HG03066 (cell line): Measurements from ENCODE around the gene ABCB8.
"Not testable (repeated sequence)": the region's sequence is repeated elsewhere in the genome, so short reads cannot be mapped to it uniquely, and the experiment has no call there.

ENCODE experiments used
- ATAC-seq: cut with Tn5 transposase; IDR thresholded peaks from one replicate; pipeline ENCODE4 v1.9.1; 2021; ENCODE audit warnings: low read depth; ENCODE audit not compliant: unreplicated experiment

The ABCB8 gene

DNA sequence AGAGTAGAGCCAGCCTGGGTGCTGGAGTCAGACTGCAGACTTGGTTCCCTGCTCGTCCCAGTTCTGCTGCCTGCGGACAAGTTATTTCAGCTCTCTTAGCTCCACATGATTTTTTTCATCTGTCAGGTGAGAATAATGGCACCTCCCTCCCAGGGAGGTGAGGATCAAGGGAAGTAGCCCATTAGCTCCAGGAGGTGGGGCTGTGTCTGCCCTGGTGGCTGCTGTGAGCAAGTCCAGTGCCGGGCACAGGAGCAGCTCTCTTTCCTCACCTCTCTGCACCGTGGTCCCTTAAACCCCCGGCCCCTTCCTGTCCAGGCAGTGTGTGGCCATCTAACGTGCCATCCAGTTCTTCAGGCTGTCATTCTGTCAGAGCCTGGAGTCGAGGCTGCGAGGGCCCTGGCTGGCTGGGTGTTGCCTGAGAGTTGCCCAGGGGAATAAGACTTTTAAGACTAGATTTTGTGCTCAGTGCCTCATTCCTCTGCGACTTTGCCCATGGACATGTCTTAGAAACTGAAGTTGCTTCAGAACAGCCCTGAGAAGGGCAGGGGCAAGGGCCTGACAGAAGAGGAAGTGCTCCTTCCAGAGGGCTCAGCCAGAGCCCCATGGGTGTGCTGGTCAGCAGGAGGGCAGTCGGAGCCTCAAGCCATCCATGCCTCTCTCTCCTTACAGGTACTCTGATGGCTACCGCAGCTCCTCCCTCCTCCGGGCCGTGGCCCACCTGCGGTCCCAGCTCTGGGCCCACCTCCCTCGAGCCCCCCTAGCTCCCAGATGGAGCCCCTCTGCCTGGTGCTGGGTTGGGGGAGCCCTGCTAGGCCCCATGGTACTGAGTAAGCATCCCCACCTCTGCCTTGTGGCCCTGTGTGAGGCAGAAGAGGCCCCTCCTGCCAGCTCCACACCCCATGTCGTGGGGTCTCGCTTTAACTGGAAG, 5.0 kb downstream of the ABCB8 start:
- no peak for ATAC-seq

DNA sequence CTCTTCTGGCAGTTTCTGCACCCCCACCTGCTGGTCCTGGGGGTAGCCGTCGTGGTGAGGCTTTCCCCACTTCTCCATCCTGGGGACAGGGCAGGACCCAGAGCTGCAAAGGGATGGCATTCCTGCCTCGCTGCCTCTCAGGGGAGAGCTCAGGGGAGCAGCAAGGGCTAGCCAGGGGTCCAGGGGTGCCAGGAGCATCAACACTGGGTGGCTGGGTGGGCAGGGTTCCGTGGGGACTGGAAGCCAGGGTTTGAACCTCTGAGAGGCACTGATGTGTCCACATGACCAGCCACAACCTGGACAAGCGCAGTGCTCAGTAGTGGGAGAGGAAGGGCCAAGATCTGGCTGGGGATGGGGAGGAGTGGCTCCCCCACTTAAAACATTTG, 5.6 kb downstream of the ABCB8 start:
- ATAC-seq = no peak

DNA sequence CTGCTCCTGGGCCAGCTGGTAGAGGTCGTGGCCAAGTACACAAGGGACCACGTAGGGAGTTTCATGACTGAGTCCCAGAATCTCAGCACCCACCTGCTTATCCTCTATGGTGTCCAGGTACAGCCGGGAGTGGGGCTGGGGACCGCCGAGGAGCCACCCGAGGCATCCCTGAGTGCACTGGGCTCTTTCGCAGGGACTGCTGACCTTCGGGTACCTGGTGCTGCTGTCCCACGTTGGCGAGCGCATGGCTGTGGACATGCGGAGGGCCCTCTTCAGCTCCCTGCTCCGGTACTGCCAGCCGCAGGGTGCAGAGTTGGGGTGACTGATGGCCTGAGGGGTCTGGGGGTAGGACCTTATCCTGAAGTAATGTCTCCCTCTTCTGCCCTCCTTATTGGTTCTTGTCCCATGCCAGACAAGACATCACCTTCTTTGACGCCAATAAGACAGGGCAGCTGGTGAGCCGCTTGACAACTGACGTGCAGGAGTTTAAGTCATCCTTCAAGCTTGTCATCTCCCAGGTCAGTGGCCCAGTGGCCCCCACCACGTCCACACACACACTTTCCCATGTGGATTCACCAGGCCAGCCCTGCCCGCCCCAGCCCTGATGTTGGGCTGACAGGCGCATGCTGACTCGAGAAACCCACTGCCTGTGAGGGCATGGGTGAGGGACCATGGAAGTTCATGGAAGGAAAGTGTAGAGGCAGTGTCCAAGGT, 6.2 kb downstream of the ABCB8 start:
- no peak for ATAC-seq

DNA sequence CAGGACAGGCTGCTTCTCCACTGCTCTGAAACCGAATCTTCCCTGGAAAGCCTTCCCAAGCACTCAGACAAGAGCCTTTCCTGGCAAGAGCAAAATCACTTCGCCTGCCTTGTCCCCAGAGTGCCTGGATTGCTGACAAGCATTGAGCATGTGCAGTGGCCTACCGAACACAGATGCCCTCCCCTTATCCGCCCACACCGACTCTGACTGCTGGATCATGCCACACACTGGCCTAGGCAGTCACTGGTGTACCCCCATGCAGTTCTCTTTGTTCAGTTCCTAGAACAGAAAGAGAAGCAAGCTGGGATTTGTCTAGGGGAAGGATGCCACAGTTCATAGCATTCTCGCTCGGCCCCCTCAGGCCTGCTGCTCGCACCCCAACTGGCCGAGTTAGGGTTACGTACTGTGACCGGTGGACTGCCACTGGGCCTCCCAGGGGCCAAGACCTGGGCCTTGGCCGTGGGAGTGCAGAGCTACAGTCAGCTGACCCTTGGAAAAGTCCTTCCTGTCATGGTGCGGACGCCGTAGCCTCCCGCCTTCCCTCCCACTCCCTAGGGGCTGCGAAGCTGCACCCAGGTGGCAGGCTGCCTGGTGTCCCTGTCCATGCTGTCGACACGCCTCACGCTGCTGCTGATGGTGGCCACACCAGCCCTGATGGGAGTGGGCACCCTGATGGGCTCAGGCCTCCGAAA, 6.9 kb downstream of the ABCB8 start:
- no peak for ATAC-seq

DNA sequence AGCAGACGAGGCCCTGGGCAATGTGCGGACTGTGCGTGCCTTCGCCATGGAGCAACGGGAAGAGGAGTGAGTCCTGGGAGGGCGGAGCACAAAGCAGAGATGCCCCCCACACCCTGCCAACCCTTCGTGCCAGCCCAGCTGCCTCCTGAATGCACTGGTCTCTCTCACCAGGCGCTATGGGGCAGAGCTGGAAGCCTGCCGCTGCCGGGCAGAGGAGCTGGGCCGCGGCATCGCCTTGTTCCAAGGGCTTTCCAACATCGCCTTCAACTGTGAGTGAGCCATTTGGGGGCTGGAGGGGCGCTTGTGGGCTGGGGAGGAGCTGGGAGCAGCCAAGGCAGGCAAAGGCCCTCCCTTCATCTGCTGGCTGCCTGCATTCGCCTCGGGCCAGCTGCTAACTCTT, 7.7 kb downstream of the ABCB8 start:
- ATAC-seq = no peak

DNA sequence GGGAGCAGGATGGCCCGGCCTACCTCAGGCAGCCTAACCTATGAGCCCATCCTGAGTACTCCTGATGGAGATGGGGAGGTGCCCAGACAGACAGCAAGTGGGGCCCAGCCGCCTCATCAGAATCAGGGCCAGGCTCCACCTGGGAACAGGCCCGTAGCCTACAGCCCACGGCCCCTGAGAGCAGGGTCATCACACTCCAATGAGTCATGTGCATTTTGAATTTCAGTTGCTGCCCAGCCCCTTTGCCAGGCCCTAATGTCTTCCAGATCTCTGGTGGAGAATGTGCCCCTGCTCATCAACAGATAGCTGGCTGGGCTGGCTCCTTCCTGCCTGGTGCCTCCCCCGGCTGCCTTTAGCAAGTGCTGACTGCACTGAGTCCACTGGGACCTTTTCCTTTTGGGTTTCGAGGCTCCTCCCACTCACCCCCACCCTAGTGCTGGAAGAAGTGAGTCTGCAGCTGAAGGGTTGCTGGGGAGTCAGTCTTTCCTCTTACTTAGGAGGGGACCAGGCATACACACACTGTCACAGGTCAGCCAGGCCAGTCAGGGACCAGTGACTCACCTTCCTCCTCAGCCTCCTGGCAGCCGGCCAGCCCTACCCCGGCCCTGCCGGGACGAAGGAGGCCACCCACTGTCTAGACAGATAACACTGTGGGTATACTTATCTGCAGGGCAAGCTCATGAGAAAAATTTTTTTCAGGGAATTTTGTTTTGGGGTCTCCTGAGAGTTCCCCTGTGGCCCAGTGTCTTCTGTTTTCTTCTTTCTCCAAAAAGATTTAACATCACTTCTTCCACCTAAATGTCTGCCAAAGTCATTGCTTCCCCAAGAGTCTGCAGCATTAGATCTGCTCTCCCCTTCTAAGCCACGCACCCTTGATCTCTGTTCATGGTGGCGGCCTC, 10.9 kb downstream of the ABCB8 start:
- ATAC-seq = peak; percentile 52

DNA sequence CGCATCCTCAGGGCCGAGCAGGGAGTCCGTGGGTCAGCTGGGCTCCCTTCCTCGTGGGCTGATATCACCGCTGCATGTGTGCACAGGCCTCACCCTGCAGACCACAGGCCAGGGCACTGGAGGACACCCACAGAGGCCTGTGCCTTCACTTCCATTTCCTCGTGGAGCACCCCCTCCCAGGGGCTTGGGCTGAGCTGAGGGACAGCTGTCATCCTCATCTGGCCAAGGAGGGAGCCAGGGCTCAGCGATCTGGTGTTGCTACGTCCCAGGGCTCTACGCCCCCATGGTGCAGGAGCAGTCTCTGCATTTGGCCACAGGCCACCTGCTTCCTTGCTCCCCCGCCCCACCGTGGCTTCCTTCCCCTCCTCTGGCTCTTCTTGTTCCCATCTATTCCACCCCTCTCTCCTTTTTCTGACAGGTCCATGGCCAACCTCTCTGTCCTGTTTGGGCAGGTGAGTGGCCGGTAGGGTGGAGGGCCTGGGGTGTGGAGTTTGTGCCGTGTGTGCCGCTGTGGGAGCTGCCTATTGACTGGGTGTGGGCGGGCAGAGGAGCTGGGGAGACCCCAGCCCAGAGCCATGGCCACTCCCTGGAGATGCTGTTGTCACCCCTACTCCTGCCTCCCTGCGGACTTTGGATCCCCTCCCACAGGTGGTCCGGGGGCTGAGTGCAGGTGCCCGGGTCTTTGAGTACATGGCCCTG, 11.7 kb downstream of the ABCB8 start:
- no peak for ATAC-seq

DNA sequence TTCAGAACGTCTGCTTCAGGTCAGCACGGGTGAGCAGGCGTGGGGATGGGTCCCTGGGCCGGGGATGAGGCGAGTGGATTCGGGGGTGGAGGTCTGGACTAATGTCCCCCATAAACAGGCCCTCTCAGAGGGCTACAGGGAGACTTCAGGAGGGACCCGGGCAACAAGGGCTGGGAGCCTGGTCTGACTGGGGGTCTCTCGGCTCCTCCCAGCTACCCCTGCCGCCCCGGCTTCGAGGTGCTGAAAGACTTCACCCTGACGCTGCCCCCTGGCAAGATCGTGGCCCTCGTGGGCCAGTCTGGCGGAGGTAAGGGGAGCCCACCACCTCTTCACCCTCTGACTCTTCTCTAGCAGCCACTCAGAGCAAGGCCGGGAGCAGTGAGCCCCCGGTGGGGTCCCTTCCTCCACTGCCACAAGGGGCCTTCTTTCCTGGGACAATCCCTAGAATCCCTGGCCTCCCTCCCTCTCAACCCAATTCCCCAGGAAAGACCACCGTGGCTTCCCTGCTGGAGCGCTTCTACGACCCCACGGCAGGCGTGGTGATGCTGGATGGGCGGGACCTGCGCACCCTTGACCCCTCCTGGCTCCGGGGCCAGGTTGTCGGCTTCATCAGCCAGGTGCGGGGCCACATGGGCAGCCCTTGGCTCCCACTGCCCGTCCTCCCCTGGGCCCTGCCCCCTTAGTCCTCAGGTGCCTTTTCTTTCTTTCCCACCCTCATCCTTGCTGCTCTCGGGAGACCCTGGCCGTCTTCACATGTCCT, 12.5 kb downstream of the ABCB8 start:
- ATAC-seq = no peak

DNA sequence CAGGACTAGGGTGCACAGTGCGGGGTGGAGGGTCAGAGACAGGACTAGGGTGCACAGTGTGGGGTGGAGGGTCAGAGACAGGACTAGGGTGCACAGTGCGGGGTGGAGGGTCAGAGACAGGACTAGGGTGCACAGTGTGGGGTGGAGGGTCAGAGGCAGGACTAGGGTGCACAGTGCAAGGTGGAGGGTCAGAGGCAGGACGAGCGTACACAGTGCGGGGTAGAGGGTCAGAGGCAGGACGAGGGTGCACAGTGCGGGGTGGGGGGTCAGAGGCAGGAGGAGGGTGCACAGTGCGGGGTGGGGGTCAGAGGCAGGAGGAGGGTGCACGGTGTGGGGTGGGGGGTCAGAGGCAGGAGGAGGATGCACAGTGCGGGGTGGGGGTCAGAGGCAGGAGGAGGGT, 15.2 kb downstream of the ABCB8 start:
- not testable (repeated sequence) for ATAC-seq

DNA sequence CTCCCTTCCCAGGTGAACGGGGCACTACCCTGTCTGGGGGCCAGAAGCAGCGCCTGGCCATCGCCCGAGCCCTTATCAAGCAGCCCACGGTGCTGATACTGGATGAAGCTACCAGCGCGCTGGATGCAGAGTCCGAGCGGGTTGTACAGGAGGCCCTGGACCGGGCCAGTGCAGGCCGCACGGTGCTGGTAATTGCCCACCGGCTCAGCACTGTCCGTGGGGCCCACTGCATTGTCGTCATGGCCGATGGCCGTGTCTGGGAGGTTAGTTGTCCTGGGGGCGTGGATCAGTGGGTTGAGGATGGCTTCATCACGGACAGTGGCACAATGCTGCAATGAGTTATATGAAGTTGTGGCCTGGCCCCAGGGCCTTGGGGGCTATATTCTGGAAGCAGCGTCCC, 15.7 kb downstream of the ABCB8 start:
- ATAC-seq = no peak

DNA sequence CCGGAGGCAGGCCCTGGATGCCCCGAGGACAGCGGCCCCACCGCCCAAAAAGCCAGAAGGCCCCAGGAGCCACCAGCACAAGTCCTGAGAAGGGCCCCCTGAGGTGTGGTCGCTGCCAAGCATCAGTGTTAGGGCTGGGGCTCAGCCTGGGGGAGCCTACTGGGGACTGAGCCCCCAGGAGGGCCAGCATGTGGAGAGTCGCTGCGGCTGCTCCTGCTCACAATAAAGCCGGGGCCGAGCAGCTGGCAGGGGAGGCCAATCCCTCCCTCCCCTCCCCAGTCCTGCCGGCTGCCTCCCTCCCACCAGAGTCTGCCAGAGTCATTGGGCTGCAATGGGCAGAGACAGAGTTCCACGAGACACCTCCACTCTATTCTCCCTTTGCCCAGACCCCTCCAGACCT, 17.0 kb downstream of the ABCB8 start:
- ATAC-seq = no peak

DNA sequence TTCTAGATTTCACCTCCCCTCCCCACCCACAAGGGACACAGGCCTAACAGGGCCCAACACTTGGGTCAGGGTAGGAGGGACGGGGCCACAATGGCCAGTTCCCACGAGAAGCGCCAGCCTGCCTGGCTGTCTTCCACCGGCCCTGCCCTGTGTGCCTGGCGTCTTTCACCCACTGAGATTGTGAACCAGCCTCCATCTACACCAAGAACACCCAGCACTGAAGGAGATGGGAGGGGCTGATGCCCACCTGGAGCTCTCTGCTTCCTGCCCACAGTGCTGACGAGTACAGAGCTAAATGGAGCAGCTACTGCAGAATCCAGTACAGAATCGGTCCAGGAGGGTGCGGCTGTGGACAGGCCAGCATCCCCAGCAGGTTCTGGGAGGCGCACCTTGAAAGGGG, 17.7 kb downstream of the ABCB8 start:
- no peak for ATAC-seq

DNA sequence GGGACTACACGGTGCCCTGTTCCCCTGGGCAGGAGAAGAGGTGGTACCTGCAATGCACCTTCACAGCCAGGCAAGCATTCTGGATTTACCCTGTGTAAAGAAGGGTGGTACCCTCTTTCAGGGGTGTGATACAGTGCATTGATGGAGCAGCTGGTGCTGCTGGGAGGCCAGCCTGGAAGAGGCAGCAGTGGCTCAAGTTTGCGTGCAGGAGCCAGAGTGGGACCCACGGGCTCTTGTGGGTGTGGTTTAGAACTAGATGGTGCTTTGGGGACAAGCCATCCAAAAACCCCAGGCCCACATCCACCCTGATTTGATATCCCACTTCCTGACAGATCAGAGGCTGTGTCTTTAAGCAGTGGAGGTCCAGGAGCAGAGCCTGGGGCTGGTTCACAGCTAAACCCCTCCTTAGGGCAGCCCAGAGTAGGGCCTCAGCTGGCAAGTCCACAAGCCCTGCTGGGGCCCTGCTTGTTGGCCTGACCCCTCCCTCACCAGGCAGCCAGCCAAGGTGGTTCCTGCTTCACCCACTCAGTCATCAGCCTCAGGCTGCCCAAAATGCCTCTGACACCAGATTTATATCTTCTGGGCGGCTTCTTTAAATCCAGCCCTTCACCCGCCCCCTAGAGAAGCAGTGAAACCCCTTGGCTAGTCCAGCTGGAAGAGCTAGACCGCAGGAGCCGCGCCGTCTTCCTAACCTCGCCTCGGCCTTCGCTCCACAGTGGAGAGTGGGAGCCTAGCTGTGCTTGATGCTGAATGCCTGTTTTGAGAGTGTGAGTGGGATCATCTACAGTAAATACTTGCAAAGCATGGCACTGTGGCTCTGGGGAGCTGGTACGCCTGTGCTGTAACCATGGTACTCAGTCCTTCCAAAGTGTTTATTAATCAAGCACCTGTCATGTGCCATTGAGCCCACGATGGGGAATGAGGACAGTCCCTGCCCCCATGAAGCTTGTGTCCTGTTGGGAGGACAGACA, 18.6 kb downstream of the ABCB8 start:
- ATAC-seq = no peak

DNA sequence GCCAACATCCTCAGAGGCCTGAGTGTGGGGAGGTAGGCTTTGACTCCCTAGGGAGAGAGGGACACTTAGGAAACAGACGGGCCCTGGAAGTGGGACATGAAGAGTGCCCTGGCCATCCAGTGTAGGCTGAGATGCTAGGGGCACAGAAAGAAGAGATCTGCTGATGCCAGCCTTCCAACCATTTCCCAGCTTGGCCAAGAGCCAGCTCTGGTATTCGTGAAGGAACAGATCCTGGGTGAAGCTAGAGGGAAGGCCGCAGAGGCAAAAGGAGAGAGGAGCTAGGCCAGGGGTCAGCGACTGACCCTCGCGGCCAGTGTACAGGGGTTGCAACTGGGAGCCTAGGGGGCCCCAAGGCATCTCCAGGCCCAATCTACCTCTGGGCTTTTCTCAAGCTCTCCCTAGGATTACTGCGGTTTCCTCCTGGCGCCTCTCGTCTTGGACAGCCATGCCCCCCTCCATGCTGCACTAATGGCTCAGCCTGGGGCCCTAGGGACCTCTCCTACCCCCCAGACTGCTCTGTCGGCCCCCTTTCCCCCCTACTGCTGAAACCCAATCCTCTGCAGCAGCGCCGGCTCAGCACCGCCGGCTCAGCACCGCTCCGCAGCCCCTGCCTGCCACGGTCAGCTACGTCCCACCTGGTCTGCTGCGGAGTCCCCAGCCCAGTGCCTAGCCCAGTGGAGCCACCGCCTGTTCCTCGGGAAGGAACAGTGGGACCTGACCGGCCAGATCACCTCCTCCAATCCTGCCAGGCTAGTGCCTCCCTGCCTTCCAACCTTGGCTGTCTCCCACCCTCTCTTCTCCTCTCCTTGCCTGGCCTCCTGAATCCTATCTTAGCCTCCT, 19.9 kb downstream of the ABCB8 start, which contains the start of gene ASIC3:
Gene ASIC3 (plus strand): TSS at position 556 of the 840 bp plus-strand sequence. CDS start 355 bp downstream, outside the sequence.
- ATAC-seq = no peak

DNA sequence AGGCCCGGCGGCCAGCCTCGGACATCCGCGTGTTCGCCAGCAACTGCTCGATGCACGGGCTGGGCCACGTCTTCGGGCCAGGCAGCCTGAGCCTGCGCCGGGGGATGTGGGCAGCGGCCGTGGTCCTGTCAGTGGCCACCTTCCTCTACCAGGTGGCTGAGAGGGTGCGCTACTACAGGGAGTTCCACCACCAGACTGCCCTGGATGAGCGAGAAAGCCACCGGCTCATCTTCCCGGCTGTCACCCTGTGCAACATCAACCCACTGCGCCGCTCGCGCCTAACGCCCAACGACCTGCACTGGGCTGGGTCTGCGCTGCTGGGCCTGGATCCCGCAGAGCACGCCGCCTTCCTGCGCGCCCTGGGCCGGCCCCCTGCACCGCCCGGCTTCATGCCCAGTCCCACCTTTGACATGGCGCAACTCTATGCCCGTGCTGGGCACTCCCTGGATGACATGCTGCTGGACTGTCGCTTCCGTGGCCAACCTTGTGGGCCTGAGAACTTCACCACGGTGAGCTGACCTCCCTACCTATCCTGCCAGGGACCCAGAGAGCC, 20.7 kb downstream of the ABCB8 start:
- no peak for ATAC-seq

DNA sequence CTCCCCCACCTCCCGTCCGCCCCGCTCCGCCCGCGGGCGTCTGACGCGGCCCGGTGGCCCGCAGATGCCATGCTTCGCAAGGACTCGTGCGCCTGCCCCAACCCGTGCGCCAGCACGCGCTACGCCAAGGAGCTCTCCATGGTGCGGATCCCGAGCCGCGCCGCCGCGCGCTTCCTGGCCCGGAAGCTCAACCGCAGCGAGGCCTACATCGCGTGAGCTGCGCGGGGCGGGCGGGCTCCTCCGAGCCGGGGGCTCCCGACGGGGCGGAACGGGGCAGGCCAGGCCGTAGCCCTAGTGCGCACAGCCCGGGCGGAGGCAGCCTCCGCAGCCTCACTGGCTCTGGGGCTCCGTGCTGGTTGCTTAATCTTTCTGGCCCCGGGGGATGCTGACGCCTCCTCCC, 22.9 kb downstream of the ABCB8 start:
- ATAC-seq = no peak

DNA sequence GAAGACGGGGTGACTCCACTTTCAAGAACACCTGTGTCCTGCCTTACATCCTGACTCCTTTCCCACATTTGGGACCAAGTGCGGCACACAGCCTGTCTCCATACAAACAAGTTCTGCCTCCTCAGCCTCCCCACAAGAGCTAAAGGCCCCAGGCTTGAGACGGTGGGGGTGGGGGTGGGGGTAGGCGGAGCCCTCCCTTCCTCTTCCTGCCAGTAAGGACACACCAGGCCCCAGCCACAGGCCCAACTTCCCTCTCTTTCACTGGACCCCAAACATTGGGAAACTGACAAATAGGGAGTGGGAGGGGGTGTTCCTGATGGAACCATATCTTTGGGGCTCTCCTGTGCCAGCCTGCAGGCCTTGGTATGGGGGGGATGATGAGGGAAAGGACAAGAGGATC, 24.8 kb downstream of the ABCB8 start:
- no peak for ATAC-seq
